Epithelial cell of prostate (primary cell): ENCODE results near the gene OASL.

ENCODE experiments used
- DNase-seq: peaks from one replicate; pipeline ENCODE4 v3.0.0-alpha.2; 2011; ENCODE audit warnings: low read depth, low spot score
- H3K27ac ChIP-seq: fragments of 450-650 bp; 2 replicates; pipeline ENCODE4 v1.5.1; 2017; ENCODE audit warnings: mild to moderate bottlenecking

Gene OASL

GRCh38 chr12:120994589-120995337 lies 44.3 kb downstream of the OASL start:
- DNase-seq = no peak

DNA sequence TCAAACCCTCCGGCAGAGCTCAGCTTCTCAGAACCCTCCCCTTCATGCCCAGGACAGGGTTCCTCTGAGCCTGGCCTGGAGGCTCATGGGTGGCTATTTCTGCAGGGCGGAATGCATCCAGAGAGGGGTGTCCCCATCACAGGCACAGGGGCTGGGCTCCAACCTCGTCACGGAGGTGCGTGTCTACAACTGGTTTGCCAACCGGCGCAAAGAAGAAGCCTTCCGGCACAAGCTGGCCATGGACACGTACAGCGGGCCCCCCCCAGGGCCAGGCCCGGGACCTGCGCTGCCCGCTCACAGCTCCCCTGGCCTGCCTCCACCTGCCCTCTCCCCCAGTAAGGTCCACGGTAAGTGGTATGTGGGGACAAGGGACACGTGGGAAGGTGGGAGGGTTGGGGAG lies 45.0 kb downstream of the OASL start:
- DNase-seq = no peak

More at GRCh38 chr12:120994589-120995337, 44.3 kb downstream of the OASL start:
- no peak overlapping the region for H3K27ac ChIP-seq

GRCh38 chr12:120993496-120993895 lies 45.5 kb downstream of the OASL start:
- DNase-seq = no peak
- H3K27ac ChIP-seq = no peak overlapping the region

More for the DNA sequence above, 45.0 kb downstream of the OASL start:
- H3K27ac ChIP-seq = no peak overlapping the region

- DNase-seq = no peak
- no peak overlapping the region for H3K27ac ChIP-seq
These were observed 46.1 kb downstream of the OASL start for GRCh38 chr12:120992989-120993388.

GRCh38 chr12:120991965-120992364 lies 47.1 kb downstream of the OASL start:
- DNase-seq = no peak
- H3K27ac ChIP-seq = no peak overlapping the region

- no peak for DNase-seq
- H3K27ac ChIP-seq = no peak overlapping the region
These were observed 48.5 kb downstream of the OASL start for GRCh38 chr12:120990487-120991055.

GRCh38 chr12:120989687-120990086 lies 49.4 kb downstream of the OASL start:
- no peak overlapping the region for H3K27ac ChIP-seq
- no peak for DNase-seq

- H3K27ac ChIP-seq = no peak overlapping the region
These were observed 50.4 kb downstream of the OASL start for GRCh38 chr12:120988658-120989057.

GRCh38 chr12:120988234-120988633 lies 50.8 kb downstream of the OASL start:
- no peak for DNase-seq

More at GRCh38 chr12:120988658-120989057, 50.4 kb downstream of the OASL start:
- DNase-seq = no peak

GRCh38 chr12:120984351-120984898 lies 54.6 kb downstream of the OASL start:
- no peak overlapping the region for H3K27ac ChIP-seq
- DNase-seq = no peak

More at GRCh38 chr12:120988234-120988633, 50.8 kb downstream of the OASL start:
- H3K27ac ChIP-seq = no peak overlapping the region

DNA sequence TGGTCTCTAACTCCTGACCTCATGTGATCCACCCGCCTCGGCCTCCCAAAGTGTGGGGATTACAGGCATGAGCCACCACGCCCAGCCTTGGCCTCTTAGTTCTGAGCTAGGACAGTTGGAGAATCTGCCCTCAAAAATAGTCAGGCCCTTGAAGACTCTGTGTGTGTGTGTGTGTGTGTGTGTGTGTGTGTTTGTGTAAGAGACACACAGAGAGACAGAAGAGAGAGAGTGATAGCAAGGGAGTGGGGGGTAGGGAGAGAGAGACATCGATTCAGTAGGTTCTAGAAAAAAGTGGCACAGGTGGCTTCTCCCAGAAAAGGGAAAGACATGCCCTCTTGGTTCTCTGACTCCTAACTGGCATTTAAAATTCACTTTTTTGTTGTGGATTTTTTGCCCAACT lies 55.3 kb downstream of the OASL start:
- H3K27ac ChIP-seq = no peak overlapping the region
- DNase-seq = no peak

- DNase-seq = no peak
- H3K27ac ChIP-seq = no peak overlapping the region
These were observed 56.4 kb downstream of the OASL start for GRCh38 chr12:120982659-120983058.

GRCh38 chr12:120981407-120981941 lies 57.6 kb downstream of the OASL start:
- DNase-seq = no peak
- no peak overlapping the region for H3K27ac ChIP-seq

DNA sequence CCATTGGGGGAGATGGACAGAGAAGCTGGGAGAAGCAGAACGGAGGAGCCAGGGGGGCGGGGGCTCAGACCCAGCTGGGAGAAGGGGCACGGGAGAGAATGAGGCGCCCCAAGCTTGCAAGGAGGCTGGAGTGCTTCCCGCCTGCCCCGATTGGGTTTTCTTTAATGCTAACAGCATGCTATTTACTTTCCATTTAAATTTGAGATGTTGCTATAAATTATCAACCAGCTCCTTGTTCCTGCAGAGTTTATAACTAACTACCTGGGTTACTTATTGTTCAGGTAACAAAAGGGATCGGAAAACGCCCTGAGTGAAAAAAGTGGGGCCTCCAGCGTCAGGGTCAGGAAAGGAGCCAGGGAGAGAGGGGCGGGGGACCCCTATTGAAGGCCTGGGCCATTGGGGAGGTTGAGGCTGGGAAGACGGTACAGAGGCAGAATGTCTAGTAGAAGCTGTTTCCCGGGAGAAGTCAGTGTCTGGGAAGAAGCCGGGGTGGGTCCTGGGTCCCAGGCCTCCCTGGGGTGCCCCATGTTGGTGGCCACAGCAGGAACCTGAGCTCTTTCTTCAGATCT lies 58.2 kb downstream of the OASL start:
- no peak overlapping the region for H3K27ac ChIP-seq
- DNase-seq = no peak

- no peak for DNase-seq
- H3K27ac ChIP-seq = no peak overlapping the region
These were observed 59.0 kb downstream of the OASL start for GRCh38 chr12:120979862-120980696.

DNA sequence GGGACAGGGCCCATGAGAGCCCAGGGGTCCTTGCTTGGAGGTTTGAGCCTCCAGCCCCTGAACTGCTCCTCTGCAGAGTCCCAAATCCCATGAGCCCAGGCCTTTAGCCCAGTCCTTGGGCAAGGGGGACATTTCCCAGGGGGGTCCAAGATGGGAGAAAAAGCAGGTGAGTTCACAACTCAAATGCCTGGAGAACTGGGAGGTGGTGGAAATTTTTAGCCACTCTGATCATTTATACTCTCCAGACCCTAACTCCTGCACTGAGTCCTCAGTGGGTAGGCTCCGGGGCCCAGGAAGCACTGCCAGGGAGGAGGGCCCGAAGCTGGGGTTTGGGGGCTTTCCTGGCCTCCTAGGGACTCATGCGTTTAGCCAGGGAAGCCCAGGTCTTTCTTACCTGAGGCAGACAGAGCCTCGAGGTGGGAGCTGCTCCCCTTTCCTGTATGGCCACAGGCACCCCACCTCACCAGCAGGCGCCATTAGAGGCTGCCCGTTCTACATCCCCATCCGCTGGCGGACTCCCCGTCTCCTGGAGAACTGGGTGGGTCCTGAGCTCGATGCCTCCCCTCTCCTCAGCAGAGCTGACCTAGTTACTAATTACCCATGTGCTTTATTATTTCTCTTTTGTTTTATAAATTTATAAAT lies 59.7 kb downstream of the OASL start:
- no peak overlapping the region for H3K27ac ChIP-seq
- no peak for DNase-seq

DNA sequence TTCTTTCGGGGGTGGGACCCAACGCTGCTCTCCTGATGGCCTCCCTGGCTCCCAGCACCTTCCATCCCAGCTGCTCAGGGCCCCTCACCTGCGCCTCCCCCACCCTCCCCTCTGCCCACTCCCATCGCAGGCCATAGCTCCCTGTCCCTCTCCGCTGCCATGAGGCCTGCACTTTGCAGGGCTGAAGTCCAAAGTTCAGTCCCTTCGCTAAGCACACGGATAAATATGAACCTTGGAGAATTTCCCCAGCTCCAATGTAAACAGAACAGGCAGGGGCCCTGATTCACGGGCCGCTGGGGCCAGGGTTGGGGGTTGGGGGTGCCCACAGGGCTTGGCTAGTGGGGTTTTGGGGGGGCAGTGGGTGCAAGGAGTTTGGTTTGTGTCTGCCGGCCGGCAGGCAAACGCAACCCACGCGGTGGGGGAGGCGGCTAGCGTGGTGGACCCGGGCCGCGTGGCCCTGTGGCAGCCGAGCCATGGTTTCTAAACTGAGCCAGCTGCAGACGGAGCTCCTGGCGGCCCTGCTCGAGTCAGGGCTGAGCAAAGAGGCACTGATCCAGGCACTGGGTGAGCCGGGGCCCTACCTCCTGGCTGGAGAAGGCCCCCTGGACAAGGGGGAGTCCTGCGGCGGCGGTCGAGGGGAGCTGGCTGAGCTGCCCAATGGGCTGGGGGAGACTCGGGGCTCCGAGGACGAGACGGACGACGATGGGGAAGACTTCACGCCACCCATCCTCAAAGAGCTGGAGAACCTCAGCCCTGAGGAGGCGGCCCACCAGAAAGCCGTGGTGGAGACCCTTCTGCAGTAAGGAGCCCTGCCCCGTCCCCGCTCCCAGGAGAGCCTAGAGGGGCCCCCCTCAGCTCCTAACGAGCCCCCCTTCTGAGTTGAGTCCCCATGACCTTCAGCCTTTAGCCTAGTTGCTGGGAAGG lies 60.5 kb downstream of the OASL start, which contains the start of gene HNF1A:
Gene HNF1A, plus strand, starts transcription at position 248 of the 924 bp plus-strand sequence. Its CDS starts 226 bp downstream, at position 474.
- H3K27ac ChIP-seq = no peak within 1 kb of the TSS
- DNase-seq = no peak

DNA sequence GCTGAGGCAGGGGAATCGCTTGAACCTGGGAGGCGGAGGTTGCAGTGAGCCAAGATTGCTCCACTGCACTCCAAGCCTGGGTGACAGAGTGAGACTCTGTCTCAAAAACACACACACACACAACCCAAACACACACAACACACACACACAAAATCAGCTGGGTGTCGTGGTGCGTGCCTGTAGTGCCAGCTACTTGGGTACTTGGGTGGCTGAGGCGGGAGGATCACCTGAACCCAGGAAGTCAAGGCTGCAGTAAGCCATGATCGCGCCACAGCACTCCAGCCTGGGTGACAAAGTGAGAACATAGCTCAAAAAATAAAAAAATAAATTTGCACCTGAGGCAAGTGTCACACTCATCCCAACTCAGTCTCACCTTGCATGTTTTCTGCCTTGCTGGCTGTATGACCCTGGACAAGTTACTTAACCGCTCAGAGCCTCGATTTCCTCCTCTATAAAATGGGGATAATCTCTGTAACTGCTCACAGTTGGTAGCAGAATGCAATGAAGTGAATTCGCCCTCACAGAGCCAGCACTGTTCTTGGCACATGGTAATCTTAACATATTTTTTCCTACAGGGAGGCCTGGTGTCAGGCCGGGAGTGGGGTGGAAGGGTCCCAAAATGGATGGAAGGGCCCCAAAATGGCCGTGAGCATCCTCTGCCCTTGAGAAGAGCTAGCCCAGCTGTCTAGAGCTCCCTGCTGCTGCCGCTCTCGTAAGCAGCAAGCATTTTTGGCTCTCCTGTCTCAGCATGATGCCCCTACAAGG lies 61.3 kb downstream of the OASL start:
- no peak overlapping the region for H3K27ac ChIP-seq
- DNase-seq = no peak
